WTC11 (cell line): ENCODE results near the gene KCNJ14. TPM values are rescaled to one million over a fixed set of nuclear protein-coding genes. Genes with fewer than 3 reads are reported as not detected.

Experiments
- ATAC-seq: fragments of 200-7000 bp; cut with Tn5 transposase; 2 replicates; pipeline ENCODE4 v1.10.0; 2021; ENCODE audit warnings: mild to moderate bottlenecking, moderate library complexity
- CTCF ChIA-PET: fragments of 300-600 bp; sonication (Branson Sonifier 250); formaldehyde crosslinking; loops from one replicate; lab custom pipeline; 2021; ENCODE audit warnings: antibody characterized with exemption; lab: Charles Lee
- POLR2A ChIA-PET: fragments of 350-600 bp; sonication (Branson Sonifier 250); formaldehyde crosslinking; loops from one replicate; lab custom pipeline; 2021; ENCODE audit warnings: antibody characterized with exemption; lab: Charles Lee
- DNase-seq: peaks from one replicate; pipeline ENCODE4 v3.0.0; 2021; ENCODE audit warnings: low spot score
- H3K27ac Mint-ChIP-seq: 2 replicates; pipeline ENCODE4 v1.8.0; 2021; ENCODE audit warnings: mixed read lengths
- H3K27me3 Mint-ChIP-seq: 2 replicates; pipeline ENCODE4 v1.8.0; 2021; ENCODE audit warnings: low read depth, mild to moderate bottlenecking, moderate library complexity, mixed read lengths
- H3K36me3 Mint-ChIP-seq: 2 replicates; pipeline ENCODE4 v1.8.0; 2021; ENCODE audit warnings: mixed read lengths
- H3K4me1 Mint-ChIP-seq: 2 replicates; pipeline ENCODE4 v1.8.0; 2022; ENCODE audit warnings: mixed read lengths
- H3K4me3 Mint-ChIP-seq: 2 replicates; pipeline ENCODE4 v1.8.0; 2021; ENCODE audit warnings: mild to moderate bottlenecking, moderate library complexity, mixed read lengths
- H3K9me3 Mint-ChIP-seq: 2 replicates; pipeline ENCODE4 v1.8.0; 2021; ENCODE audit warnings: mixed read lengths
- AFF4 ChIP-seq: sonication (generic); formaldehyde crosslinking; IDR thresholded peaks from 2 replicates; pipeline ENCODE4 v1.8.1; 2023; ENCODE audit warnings: mild to moderate bottlenecking, missing genetic modification reagents, borderline replicate concordance
- AR ChIP-seq: fragments of 250-450 bp; sonication (Bioruptor Pico); IDR thresholded peaks from 2 replicates; pipeline ENCODE4 v1.9.0; 2021; ENCODE audit warnings: mild to moderate bottlenecking
- ATF6 ChIP-seq: sonication (generic); formaldehyde crosslinking; IDR thresholded peaks from 2 replicates; pipeline ENCODE4 v1.8.1; 2023; ENCODE audit warnings: mild to moderate bottlenecking, missing genetic modification reagents
- CBFB ChIP-seq: sonication (generic); formaldehyde crosslinking; IDR thresholded peaks from 2 replicates; pipeline ENCODE4 v1.8.1; 2022; ENCODE audit warnings: mild to moderate bottlenecking, low read depth, missing genetic modification reagents
- CREB1 ChIP-seq: sonication (generic); formaldehyde crosslinking; IDR thresholded peaks from 2 replicates; pipeline ENCODE4 v1.8.0; 2023; ENCODE audit warnings: mild to moderate bottlenecking, missing genetic modification reagents
- ESRRA ChIP-seq: sonication (generic); formaldehyde crosslinking; IDR thresholded peaks from 2 replicates; pipeline ENCODE4 v1.8.1; 2022; ENCODE audit warnings: mild to moderate bottlenecking, missing genetic modification reagents, borderline replicate concordance
- GRHL2 ChIP-seq: fragments of 250-450 bp; sonication (Bioruptor Pico); IDR thresholded peaks from 2 replicates; pipeline ENCODE4 v1.8.0; 2022; ENCODE audit warnings: mild to moderate bottlenecking, moderate library complexity; ENCODE audit not compliant: insufficient replicate concordance, severe bottlenecking
- HMGA2 ChIP-seq: fragments of 250-450 bp; sonication (Bioruptor Pico); IDR thresholded peaks from 2 replicates; pipeline ENCODE4 v1.4.0; 2021; ENCODE audit warnings: mild to moderate bottlenecking, moderate library complexity
- STAT6 ChIP-seq: sonication (generic); formaldehyde crosslinking; conservative IDR thresholded peaks from 2 replicates; pipeline ENCODE4 v1.8.1; 2023; ENCODE audit warnings: mild to moderate bottlenecking, low read depth, missing genetic modification reagents, moderate library complexity
- ZNF416 ChIP-seq: fragments of 250-450 bp; sonication (Bioruptor Pico); IDR thresholded peaks from 2 replicates; pipeline ENCODE4 v1.9.0; 2021; ENCODE audit warnings: mild to moderate bottlenecking, inconsistent platforms
- ZNF423 ChIP-seq: fragments of 250-450 bp; sonication (Bioruptor Pico); IDR thresholded peaks from 2 replicates; pipeline ENCODE4 v2.1.2; 2022; ENCODE audit warnings: mild to moderate bottlenecking, moderate library complexity
- ZNF532 ChIP-seq: fragments of 250-450 bp; sonication (Bioruptor Pico); IDR thresholded peaks from 2 replicates; pipeline ENCODE4 v1.9.0; 2021; ENCODE audit warnings: mild to moderate bottlenecking, borderline replicate concordance
- total RNA-seq: library from RNA; stranded (reverse); gene quantifications from 3 replicates; pipeline ENCODE4 v1.2.3, GENCODE V29; 2021
- TF ChIP-seq, protein P1 (sequence below): sonication (generic); formaldehyde crosslinking; IDR thresholded peaks from 2 replicates; pipeline ENCODE4 v1.8.1; 2022; ENCODE audit warnings: mild to moderate bottlenecking, moderate library complexity, missing genetic modification reagents
- TF ChIP-seq, protein P2 (sequence below): sonication (generic); formaldehyde crosslinking; IDR thresholded peaks from 2 replicates; pipeline ENCODE4 v1.8.1; 2022; ENCODE audit warnings: low read depth, missing genetic modification reagents, borderline replicate concordance
- TF ChIP-seq, protein P3 (sequence below): fragments of 250-450 bp; sonication (Bioruptor Pico); IDR thresholded peaks from 2 replicates; pipeline ENCODE4 v1.9.0; 2021; ENCODE audit warnings: moderate library complexity, mild to moderate bottlenecking, inconsistent platforms, borderline replicate concordance
- TF ChIP-seq, protein P4 (sequence below): fragments of 250-450 bp; sonication (Bioruptor Pico); IDR thresholded peaks from 2 replicates; pipeline ENCODE4 v1.9.0; 2021; ENCODE audit warnings: mild to moderate bottlenecking

The KCNJ14 gene
- total RNA-seq, 1 experiment from 2014 or later = 1.4 TPM

- CTCF ChIA-PET = interaction anchor here (1.5 to 2.9 kb wide), 3 partner anchors 10 to 203 kb away, joined by 4 to 11 read pairs (median 5); partner anchors contain the start of gene KDELR1
- Mint-ChIP-seq H3K27ac (no peak overlapping the region), H3K4me1 (peaks cover 42% of the 10 kb centered on the region), H3K9me3 (peaks cover 8% of the 10 kb centered on the region), H3K4me3 (no peak overlapping the region), H3K36me3 (peaks cover 25% of the 10 kb centered on the region)
- POLR2A ChIA-PET = interaction anchor here (0.6 to 1.4 kb wide), 2 partner anchors 10 to 44 kb away, joined by 3 read pairs; no protein-coding TSS in a partner anchor
- ATAC-seq = no peak
- no peak for DNase-seq
- no peak for TF ChIP-seq CREB1
- TF ChIP-seq, protein P1, sequence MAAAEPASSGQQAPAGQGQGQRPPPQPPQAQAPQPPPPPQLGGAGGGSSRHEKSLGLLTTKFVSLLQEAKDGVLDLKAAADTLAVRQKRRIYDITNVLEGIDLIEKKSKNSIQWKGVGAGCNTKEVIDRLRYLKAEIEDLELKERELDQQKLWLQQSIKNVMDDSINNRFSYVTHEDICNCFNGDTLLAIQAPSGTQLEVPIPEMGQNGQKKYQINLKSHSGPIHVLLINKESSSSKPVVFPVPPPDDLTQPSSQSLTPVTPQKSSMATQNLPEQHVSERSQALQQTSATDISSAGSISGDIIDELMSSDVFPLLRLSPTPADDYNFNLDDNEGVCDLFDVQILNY (CRISPR knock-in tag) = no peak
- no peak for TF ChIP-seq ATF6 (CRISPR knock-in tag)
- TF ChIP-seq ZNF532 (CRISPR knock-in tag) = no peak
- no peak for TF ChIP-seq ZNF423 (CRISPR knock-in tag)
- no peak for TF ChIP-seq CBFB (CRISPR knock-in tag)
- no peak for TF ChIP-seq AFF4 (CRISPR knock-in tag)
- TF ChIP-seq STAT6 = no peak
- TF ChIP-seq GRHL2 (CRISPR knock-in tag) = no peak
- TF ChIP-seq, protein P2, sequence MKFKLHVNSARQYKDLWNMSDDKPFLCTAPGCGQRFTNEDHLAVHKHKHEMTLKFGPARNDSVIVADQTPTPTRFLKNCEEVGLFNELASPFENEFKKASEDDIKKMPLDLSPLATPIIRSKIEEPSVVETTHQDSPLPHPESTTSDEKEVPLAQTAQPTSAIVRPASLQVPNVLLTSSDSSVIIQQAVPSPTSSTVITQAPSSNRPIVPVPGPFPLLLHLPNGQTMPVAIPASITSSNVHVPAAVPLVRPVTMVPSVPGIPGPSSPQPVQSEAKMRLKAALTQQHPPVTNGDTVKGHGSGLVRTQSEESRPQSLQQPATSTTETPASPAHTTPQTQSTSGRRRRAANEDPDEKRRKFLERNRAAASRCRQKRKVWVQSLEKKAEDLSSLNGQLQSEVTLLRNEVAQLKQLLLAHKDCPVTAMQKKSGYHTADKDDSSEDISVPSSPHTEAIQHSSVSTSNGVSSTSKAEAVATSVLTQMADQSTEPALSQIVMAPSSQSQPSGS (CRISPR knock-in tag) = no peak
- TF ChIP-seq ESRRA (CRISPR knock-in tag) = no peak
- TF ChIP-seq, protein P3, sequence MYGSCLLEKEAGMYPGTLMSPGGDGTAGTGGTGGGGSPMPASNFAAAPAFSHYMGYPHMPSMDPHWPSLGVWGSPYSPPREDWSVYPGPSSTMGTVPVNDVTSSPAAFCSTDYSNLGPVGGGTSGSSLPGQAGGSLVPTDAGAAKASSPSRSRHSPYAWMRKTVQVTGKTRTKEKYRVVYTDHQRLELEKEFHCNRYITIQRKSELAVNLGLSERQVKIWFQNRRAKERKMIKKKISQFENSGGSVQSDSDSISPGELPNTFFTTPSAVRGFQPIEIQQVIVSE (CRISPR knock-in tag) = no peak
- TF ChIP-seq AR = no peak
- TF ChIP-seq ZNF416 (CRISPR knock-in tag) = no peak
- TF ChIP-seq, protein P4, sequence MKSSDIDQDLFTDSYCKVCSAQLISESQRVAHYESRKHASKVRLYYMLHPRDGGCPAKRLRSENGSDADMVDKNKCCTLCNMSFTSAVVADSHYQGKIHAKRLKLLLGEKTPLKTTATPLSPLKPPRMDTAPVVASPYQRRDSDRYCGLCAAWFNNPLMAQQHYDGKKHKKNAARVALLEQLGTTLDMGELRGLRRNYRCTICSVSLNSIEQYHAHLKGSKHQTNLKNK (CRISPR knock-in tag) = no peak
- TF ChIP-seq HMGA2 = no peak
- TF ChIP-seq, all 79 proteins: peak for 0
- no peaks in the 10 kb centered on the region; the same call in 1 of the 2 replicates for H3K27me3 Mint-ChIP-seq
Observed at GRCh38 chr19:48405850-48406249, 49.5 kb upstream of the KCNJ14 start.
